Esophagus (tissue), 2 donors: ENCODE results near the gene TMEM63B. TPM values are rescaled to one million over a fixed set of nuclear protein-coding genes. Genes with fewer than 3 reads are reported as not detected.

ENCODE experiments used
- H3K27ac ChIP-seq, 2 donors: one replicate each; pipeline ENCODE4 v1.5.1; 2013; ENCODE audit warnings: low read depth in 2 of 2, mild to moderate bottlenecking in 2 of 2, inconsistent platforms in 1 of 2, low read length in 1 of 2, moderate library complexity in 1 of 2
- H3K27me3 ChIP-seq, 2 donors: one replicate each; pipeline ENCODE4 v1.6.1; 2013; ENCODE audit warnings: low read length in 2 of 2, control low read depth in 1 of 2, mild to moderate bottlenecking in 1 of 2; ENCODE audit not compliant: insufficient read depth in 2 of 2, control insufficient read depth in 1 of 2
- H3K36me3 ChIP-seq, 2 donors: one replicate each; pipeline ENCODE4 v1.6.1; 2013; ENCODE audit warnings: low read length in 1 of 2; ENCODE audit not compliant: control insufficient read depth in 2 of 2, insufficient read depth in 2 of 2
- H3K4me1 ChIP-seq, 2 donors: one replicate each; pipeline ENCODE4 v1.6.1; 2013; ENCODE audit warnings: low read length in 1 of 2; ENCODE audit not compliant: control insufficient read depth in 2 of 2, insufficient read depth in 2 of 2
- H3K4me3 ChIP-seq, 2 donors: one replicate each; pipeline ENCODE4 v1.5.1; 2013; ENCODE audit warnings: low read length in 2 of 2, mild to moderate bottlenecking in 2 of 2, low read depth in 1 of 2, moderate library complexity in 1 of 2
- H3K9me3 ChIP-seq, 2 donors: one replicate each; pipeline ENCODE4 v1.6.1; 2013; ENCODE audit warnings: mild to moderate bottlenecking in 2 of 2, low read depth in 1 of 2, low read length in 1 of 2, moderate library complexity in 1 of 2; ENCODE audit not compliant: control insufficient read depth in 2 of 2, insufficient read depth in 1 of 2
- WGBS, 2 donors: extraction: QIAGEN DNeasy Blood & Tissue Kit; methylation state at CpG; one replicate each; pipeline ENCODE4 v1.1.7; 2013; 5-methylcytosine and 5-hydroxymethylcytosine counted together
- polyA plus RNA-seq, 2 donors: library from polyadenylated mRNA; stranded (reverse); fragments of 200-250 nt; gene quantifications; one replicate each; pipeline ENCODE4 v1.2.3, GENCODE V29; 2013
- donor health status: healthy with polysubstance abuse.
- donor health status: Bipolar disorder and iron deficiency.

TMEM63B gene
- polyA plus RNA-seq, 2 donors, result 21.6 to 37.9 TPM

DNA sequence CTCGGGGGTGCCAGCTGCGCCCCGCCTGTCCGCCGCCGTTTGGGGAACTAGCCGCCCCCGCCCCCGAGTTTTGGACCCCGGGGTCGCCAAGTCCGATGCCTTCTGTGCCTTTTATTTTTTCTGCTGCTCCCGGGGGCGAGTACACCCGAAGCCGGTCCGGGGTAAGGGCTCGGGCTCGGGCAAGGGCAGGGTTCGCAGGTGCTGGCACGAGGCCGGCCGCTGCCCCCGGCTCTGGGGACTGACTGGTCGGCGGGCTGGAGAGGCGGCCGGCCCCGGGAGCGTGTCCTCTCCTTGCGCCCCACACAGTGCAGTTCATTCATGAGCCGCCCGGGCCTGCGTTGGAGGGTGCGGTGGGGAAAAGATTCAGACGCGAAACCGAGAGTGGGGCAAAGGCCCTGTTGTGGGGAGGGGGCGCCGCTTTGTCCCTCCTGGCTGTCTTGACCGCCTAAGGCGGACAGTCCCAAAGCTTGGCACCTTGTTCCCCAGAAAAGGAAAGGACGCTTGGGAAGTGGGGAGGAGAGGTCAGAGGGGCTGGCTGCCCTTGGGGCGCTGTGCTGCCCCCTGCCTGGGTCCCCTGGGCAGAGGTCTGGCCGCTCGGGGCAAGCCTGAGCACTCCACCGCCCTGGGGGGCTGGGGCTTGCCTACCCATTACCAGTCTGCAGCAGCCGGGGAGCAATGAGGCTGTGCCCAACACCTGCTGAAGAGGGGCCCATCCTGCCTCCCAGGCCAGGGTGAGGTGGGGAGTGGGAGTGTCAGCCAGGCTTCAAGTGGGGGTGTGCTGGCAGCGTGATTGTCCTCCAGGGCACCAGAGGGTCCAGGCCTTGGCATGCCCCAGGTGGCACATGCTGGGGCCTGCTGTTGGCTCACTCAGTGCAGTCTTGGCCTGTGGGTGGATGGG is 915 bp downstream of the TMEM63B start:
- Histone ChIP-seq H3K27ac (peak overlapping the region; percentile 61 to 70), H3K27me3 (no peaks in the 10 kb centered on the region), H3K9me3 (no peaks in the 10 kb centered on the region), H3K4me3 (peak overlapping the region; percentile 66 to 88), H3K36me3 (no peaks in the 10 kb centered on the region), H3K4me1 (peaks cover 5 to 16% of the 10 kb centered on the region in 2 donors)
- WGBS, 2 donors, result 5% methylated on average over 49 of the region's 49 CpGs

DNA sequence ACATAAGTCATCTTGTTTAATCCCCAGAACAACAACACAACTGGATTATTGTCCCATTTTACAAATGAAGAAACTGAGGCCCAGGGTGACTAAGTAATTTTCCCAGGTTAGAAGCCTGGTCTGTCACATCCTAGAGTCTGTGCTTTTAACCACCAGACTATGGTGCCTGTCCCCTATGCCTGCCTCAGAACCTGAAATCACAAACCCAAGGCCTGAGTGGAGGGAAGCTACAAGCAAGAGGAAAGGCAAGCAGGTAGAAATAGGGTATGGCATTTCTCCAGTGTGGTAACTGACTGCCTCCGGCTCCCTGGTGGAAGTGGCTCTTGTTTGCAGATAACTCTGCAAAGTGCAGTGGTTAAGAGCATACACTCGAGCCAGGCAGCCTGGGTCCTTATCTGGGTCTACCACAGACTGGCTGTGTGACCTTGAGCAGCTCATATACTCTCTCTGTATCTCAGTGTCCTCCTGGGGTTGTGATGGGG is 2.5 kb downstream of the TMEM63B start:
- WGBS, 2 donors, result 56 to 80% methylated on average over 2 of the region's 2 CpGs
- no peak overlapping the region for H3K27ac ChIP-seq
- peaks cover 1 to 4% of the 10 kb centered on the region in 2 donors for H3K36me3 ChIP-seq
- peaks cover 7 to 16% of the 10 kb centered on the region in 2 donors for H3K4me1 ChIP-seq
- no peaks in the 10 kb centered on the region for H3K27me3 ChIP-seq
- no peak overlapping the region for H3K4me3 ChIP-seq
- no peaks in the 10 kb centered on the region for H3K9me3 ChIP-seq

DNA sequence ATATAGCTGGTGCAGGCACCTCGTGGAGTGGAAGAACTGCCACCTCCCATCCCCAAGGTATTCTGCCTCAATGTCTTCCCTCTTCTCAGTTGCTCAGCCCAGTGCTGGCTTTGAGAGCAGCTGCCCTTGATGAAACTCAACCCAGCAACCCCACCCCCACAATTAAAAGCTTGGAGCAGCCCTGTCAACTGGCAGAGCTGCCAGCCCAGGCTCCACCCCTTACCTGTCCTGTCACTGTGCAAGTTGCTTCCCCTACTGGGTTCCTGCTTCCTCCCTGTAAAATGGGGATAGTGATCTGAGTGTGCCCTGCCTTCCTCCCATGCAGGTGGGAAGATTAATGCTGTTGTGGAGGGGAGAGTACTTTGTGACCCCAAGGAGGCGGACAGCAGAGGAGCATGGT is 4.5 kb downstream of the TMEM63B start:
- WGBS, 2 donors, result 62 to 68% methylated on average over 2 of the region's 2 CpGs
- peak overlapping the region; percentile 65 to 76 for H3K27ac ChIP-seq

DNA sequence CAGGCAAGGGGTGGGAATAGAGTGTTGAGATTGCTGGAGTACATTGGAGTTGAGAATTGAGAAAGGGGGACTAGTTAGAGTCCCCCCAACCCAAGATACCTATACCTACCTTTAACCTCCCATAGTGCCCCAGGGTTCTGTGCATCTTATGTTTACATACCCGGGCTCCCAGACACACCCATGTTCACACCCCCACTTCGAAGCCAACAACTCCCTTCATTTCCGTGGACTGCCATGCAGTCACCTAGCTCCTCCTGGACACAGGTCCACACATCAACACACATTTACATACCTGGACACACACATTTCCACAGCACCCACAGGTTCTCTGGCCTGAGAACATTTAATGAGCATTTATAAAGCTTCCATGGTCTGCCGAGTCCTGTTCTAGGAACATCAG is 5.1 kb downstream of the TMEM63B start:
- Histone ChIP-seq H3K36me3 (peaks cover 4 to 12% of the 10 kb centered on the region in 2 donors), H3K4me3 (no peak overlapping the region), H3K27ac (peak overlapping the region in 1 of 2 donors; percentile 65), H3K4me1 (peaks cover 7 to 16% of the 10 kb centered on the region in 2 donors), H3K9me3 (no peaks in the 10 kb centered on the region), H3K27me3 (no peaks in the 10 kb centered on the region)
- WGBS, 2 donors, result 54 to 58% methylated on average over 4 of the region's 4 CpGs

More for the DNA sequence above, 4.5 kb downstream of the TMEM63B start:
- Histone ChIP-seq H3K4me3 (no peak overlapping the region), H3K27me3 (no peaks in the 10 kb centered on the region), H3K9me3 (no peaks in the 10 kb centered on the region), H3K36me3 (peaks cover 2 to 12% of the 10 kb centered on the region in 2 donors), H3K4me1 (peaks cover 7 to 16% of the 10 kb centered on the region in 2 donors)

- no peaks in the 10 kb centered on the region for H3K9me3 ChIP-seq
- peaks cover 6 to 12% of the 10 kb centered on the region in 2 donors for H3K36me3 ChIP-seq
- peak overlapping the region; percentile 37 to 56 for H3K27ac ChIP-seq
- WGBS, 2 donors, result 36 to 40% methylated on average over 9 of the region's 9 CpGs
- H3K4me3 ChIP-seq, result no peak overlapping the region
- peaks cover 7 to 15% of the 10 kb centered on the region in 2 donors for H3K4me1 ChIP-seq
- no peaks in the 10 kb centered on the region for H3K27me3 ChIP-seq
Measured at GRCh38 chr6:44133003-44133931, 5.9 kb downstream of the TMEM63B start.

DNA sequence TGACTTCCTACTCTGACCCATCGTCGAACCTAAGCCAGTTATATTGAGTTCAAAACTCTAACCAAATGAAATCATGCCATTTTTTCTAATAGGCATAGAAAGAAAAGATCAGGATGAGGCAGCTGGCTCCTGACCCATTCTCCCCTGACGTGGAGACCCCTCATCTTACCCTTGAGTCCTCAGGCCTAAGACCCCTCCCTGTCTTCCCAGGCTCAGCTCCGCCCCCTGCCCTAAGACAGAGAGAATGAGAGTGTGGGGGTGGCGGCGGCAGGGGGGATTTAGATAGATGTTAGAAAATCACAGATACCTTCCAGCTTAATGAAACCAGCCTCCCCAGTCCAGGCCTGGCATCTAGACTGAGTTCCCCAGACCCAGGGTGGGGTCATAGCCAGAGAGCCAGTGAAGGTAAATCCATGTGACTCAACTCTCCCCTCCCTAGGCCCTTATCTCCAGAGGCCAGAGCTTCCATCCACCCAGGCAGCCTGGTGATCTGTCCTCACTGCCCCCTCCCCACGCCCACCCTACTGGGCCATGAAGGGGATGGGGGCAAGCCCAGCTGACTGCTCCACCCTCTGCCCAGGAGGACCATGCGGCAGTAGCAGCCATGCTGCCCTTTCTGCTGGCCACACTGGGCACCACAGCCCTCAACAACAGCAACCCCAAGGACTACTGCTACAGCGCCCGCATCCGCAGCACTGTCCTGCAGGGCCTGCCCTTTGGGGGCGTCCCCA is 6.8 kb downstream of the TMEM63B start:
- H3K4me3 ChIP-seq, result no peak overlapping the region
- no peaks in the 10 kb centered on the region for H3K27me3 ChIP-seq
- peaks cover 9 to 12% of the 10 kb centered on the region in 2 donors for H3K36me3 ChIP-seq
- peak overlapping the region in 1 of 2 donors; percentile 56 for H3K27ac ChIP-seq
- no peaks in the 10 kb centered on the region for H3K9me3 ChIP-seq
- WGBS, 2 donors, result 85 to 88% methylated on average over 12 of the region's 12 CpGs
- peaks cover 2 to 10% of the 10 kb centered on the region in 2 donors for H3K4me1 ChIP-seq

DNA sequence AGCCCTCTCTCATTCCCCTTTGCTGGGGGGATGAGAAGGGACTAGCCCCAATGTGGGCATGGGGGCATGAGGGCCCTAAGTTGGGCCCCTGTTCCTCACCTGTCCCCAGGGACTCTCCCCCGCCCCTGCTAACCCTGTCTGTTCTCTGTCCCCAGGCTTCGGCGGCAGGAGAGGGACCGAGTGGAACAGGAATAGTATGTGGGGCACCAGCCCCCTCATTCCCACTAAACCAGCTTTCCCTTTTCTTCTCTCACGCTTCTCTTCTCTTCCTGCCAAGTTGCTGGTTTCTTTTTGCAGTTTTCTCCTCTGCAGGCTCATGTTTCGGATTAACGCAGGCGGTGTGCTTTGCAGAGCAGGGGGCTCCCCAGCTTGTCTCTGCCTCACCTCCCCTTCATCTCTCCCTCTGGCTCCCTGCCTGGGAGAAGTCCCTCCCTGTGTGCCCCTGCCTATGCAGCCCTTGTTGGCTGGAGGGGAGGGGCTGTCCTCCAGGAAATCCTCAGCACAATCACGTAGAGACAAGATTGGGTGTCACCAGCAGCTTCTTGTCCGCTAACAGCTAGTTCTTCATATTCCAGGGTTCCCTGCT is 7.9 kb downstream of the TMEM63B start:
- H3K4me1 ChIP-seq, result peaks cover 2 to 7% of the 10 kb centered on the region in 2 donors
- no peaks in the 10 kb centered on the region for H3K27me3 ChIP-seq
- peaks cover 13 to 18% of the 10 kb centered on the region in 2 donors for H3K36me3 ChIP-seq
- WGBS, 2 donors, result 90% methylated on average over 10 of the region's 10 CpGs
- H3K9me3 ChIP-seq, result no peaks in the 10 kb centered on the region
- H3K4me3 ChIP-seq, result no peak overlapping the region
- no peak overlapping the region for H3K27ac ChIP-seq

GRCh38 chr6:44135875-44136274 is 8.5 kb downstream of the TMEM63B start:
- H3K27ac ChIP-seq, result no peak overlapping the region
- peaks cover 18 to 23% of the 10 kb centered on the region in 2 donors for H3K36me3 ChIP-seq
- H3K4me1 ChIP-seq, result peaks cover 2 to 7% of the 10 kb centered on the region in 2 donors

More at GRCh38 chr6:44135875-44136274, 8.5 kb downstream of the TMEM63B start:
- no peak overlapping the region for H3K4me3 ChIP-seq
- WGBS, 2 donors, result 91 to 92% methylated on average over 7 of the region's 7 CpGs
- no peaks in the 10 kb centered on the region for H3K9me3 ChIP-seq
- H3K27me3 ChIP-seq, result no peaks in the 10 kb centered on the region
